Measurements from ENCODE around the gene KMT2E. TPM values are rescaled to one million over a fixed set of nuclear protein-coding genes. Genes with fewer than 3 reads are reported as not detected.

Gene KMT2E
- polyA plus RNA-seq, 2 of the 4 experiments (the other 2 are of a cell fraction) = 9.4 to 23.4 TPM

DNA sequence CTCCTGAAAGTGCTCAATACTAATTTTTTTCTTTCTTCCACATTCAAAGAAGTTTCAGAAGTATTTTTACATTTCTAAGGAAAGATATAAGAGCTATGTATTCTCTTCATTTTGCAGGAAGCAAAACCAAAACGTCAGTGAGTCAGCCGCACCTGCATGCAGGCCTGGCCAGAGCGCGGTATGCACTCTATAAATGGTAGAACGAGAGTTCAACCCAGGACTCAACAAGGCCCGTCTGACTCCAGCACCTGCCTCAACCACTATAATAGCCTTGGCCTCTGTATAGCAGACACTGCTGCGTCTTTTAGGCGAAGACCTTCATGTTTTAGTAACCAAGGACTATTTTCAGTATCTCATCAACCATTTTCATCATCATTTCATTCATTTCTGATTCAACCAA is 113.2 kb downstream of the KMT2E start:
- Histone ChIP-seq H3K27ac (no peak overlapping the region), H3K9me3 (no peaks in the 10 kb centered on the region), H3K4me1 (no peaks in the 10 kb centered on the region), H3K4me2 (no peak overlapping the region), H3K4me3 (no peak overlapping the region)
- DNase-seq (ENCODE audit: low read depth in 1 of 2, low spot score in 1 of 2) (no peak), ATAC-seq (no peak), FAIRE-seq (no peak)
- TF ChIP-seq ZC3H11A (IDR thresholded peaks at IDR 0.05) (no peak), HOXB13 (CRISPR knock-in tag; IDR thresholded peaks at IDR 0.05; ENCODE audit: low read depth) (no peak), JUN (IDR thresholded peaks at IDR 0.05) (no peak), ELK1 (IDR thresholded peaks at IDR 0.05; ENCODE audit: low read depth, low read length) (no peak), EHF (CRISPR knock-in tag; IDR thresholded peaks at IDR 0.05) (no peak)
- TF ChIP-seq, protein P1, sequence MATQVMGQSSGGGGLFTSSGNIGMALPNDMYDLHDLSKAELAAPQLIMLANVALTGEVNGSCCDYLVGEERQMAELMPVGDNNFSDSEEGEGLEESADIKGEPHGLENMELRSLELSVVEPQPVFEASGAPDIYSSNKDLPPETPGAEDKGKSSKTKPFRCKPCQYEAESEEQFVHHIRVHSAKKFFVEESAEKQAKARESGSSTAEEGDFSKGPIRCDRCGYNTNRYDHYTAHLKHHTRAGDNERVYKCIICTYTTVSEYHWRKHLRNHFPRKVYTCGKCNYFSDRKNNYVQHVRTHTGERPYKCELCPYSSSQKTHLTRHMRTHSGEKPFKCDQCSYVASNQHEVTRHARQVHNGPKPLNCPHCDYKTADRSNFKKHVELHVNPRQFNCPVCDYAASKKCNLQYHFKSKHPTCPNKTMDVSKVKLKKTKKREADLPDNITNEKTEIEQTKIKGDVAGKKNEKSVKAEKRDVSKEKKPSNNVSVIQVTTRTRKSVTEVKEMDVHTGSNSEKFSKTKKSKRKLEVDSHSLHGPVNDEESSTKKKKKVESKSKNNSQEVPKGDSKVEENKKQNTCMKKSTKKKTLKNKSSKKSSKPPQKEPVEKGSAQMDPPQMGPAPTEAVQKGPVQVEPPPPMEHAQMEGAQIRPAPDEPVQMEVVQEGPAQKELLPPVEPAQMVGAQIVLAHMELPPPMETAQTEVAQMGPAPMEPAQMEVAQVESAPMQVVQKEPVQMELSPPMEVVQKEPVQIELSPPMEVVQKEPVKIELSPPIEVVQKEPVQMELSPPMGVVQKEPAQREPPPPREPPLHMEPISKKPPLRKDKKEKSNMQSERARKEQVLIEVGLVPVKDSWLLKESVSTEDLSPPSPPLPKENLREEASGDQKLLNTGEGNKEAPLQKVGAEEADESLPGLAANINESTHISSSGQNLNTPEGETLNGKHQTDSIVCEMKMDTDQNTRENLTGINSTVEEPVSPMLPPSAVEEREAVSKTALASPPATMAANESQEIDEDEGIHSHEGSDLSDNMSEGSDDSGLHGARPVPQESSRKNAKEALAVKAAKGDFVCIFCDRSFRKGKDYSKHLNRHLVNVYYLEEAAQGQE (IDR thresholded peaks at IDR 0.05) = no peak
- CTCF ChIA-PET = interaction anchor here (0.5 to 1.5 kb wide), 2 partner anchors 239 to 301 kb away, joined by 3 to 5 read pairs; no protein-coding TSS in a partner anchor
- POLR2A ChIA-PET = no interaction called here
- WGBS (ENCODE audit: missing lambda C conversion rate) = 90% methylated on average over 8 of the region's 8 CpGs

GRCh38 chr7:105130048-105130447 is 116.0 kb downstream of the KMT2E start:
- Histone ChIP-seq H3K27ac (no peak overlapping the region), H3K4me3 (no peak overlapping the region), H3K9me3 (no peaks in the 10 kb centered on the region), H3K4me2 (no peak overlapping the region), H3K4me1 (no peaks in the 10 kb centered on the region)
- ChIA-PET CTCF (interaction anchor here (1.2 kb wide), 1 partner anchor 12 kb away, joined by 3 read pairs; no protein-coding TSS in a partner anchor), POLR2A (no interaction called here)
- TF ChIP-seq SREBF2 (IDR thresholded peaks at IDR 0.05) (no peak), KDM1A (IDR thresholded peaks at IDR 0.05; ENCODE audit: low read depth) (no peak), SMC3 (IDR thresholded peaks at IDR 0.05) (no peak), RAD21 (conservative IDR thresholded peaks at IDR 0.05 in 1 of 2, IDR thresholded peaks at IDR 0.05 in 1 of 2) (no peak), HDAC2 (IDR thresholded peaks at IDR 0.05) (no peak), RARB (CRISPR knock-in tag; IDR thresholded peaks at IDR 0.05) (no peak), CBX2 (IDR thresholded peaks at IDR 0.05; ENCODE audit: borderline replicate concordance, low read depth) (no peak), MAZ (IDR thresholded peaks at IDR 0.05; ENCODE audit: borderline replicate concordance, low read depth, low read length) (no peak), ZC3H11A (IDR thresholded peaks at IDR 0.05) (no peak), CHD4 (IDR thresholded peaks at IDR 0.05; ENCODE audit: borderline replicate concordance) (no peak)
- TF ChIP-seq, protein P2, sequence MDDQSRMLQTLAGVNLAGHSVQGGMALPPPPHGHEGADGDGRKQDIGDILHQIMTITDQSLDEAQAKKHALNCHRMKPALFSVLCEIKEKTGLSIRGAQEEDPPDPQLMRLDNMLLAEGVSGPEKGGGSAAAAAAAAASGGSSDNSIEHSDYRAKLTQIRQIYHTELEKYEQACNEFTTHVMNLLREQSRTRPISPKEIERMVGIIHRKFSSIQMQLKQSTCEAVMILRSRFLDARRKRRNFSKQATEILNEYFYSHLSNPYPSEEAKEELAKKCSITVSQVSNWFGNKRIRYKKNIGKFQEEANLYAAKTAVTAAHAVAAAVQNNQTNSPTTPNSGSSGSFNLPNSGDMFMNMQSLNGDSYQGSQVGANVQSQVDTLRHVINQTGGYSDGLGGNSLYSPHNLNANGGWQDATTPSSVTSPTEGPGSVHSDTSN (IDR thresholded peaks at IDR 0.05) = no peak
- TF ChIP-seq, protein P3, sequence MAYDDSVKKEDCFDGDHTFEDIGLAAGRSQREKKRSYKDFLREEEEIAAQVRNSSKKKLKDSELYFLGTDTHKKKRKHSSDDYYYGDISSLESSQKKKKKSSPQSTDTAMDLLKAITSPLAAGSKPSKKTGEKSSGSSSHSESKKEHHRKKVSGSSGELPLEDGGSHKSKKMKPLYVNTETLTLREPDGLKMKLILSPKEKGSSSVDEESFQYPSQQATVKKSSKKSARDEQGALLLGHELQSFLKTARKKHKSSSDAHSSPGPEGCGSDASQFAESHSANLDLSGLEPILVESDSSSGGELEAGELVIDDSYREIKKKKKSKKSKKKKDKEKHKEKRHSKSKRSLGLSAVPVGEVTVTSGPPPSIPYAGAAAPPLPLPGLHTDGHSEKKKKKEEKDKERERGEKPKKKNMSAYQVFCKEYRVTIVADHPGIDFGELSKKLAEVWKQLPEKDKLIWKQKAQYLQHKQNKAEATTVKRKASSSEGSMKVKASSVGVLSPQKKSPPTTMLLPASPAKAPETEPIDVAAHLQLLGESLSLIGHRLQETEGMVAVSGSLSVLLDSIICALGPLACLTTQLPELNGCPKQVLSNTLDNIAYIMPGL (CRISPR knock-in tag; IDR thresholded peaks at IDR 0.05; ENCODE audit: borderline replicate concordance) = no peak
- TF ChIP-seq, protein P4, sequence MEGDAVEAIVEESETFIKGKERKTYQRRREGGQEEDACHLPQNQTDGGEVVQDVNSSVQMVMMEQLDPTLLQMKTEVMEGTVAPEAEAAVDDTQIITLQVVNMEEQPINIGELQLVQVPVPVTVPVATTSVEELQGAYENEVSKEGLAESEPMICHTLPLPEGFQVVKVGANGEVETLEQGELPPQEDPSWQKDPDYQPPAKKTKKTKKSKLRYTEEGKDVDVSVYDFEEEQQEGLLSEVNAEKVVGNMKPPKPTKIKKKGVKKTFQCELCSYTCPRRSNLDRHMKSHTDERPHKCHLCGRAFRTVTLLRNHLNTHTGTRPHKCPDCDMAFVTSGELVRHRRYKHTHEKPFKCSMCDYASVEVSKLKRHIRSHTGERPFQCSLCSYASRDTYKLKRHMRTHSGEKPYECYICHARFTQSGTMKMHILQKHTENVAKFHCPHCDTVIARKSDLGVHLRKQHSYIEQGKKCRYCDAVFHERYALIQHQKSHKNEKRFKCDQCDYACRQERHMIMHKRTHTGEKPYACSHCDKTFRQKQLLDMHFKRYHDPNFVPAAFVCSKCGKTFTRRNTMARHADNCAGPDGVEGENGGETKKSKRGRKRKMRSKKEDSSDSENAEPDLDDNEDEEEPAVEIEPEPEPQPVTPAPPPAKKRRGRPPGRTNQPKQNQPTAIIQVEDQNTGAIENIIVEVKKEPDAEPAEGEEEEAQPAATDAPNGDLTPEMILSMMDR (IDR thresholded peaks at IDR 0.05) = no peak
- FAIRE-seq = no peak
- no peak for DNase-seq (ENCODE audit: low read depth in 1 of 2, low spot score in 1 of 2)
- ATAC-seq = no peak
- WGBS (ENCODE audit: missing lambda C conversion rate) = 93% methylated on average over 5 of the region's 5 CpGs
